ENCODE measurements around the gene EBF3. TPM values are rescaled to one million over a fixed set of nuclear protein-coding genes. Genes with fewer than 3 reads are reported as not detected.

Gene EBF3
- total and polyA plus RNA-seq, 2 donors = 5.1 to 29.4 TPM

DNA sequence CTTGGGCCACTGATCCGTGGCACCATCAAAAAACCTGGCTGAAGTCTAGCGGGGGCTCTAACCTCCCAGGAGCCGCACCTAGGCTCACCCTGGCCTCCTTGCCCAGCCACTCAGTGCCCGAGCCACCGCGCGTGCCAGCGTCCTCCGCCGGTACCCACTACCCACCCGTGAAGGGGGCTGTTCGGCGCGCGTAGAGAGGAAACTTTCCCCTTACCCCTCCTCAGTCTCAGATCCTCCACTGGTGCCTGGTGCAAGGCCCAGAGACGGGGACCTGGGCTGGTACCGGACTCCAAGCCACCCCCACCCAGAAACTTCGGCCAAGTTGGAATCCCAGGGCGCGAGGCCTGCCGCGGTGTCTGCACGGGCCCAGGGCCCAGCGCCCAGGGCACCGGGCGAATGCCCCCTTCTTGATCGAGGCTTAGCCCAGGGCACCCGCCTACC lies 3.5 kb upstream of the EBF3 start:
- DNase-seq (ENCODE audit: extremely low spot score) = no peak
- peaks cover 2% of the 10 kb centered on the region for H3K4me1 ChIP-seq (ENCODE audit: insufficient read depth)
- WGBS = 17% methylated on average over 28 of the region's 28 CpGs
- no peaks in the 10 kb centered on the region for H3K36me3 ChIP-seq (ENCODE audit: insufficient read depth)
- no peak overlapping the region for H3K4me3 ChIP-seq (ENCODE audit: low read depth, low read length)
- no peak overlapping the region for H3K27ac ChIP-seq (ENCODE audit: low read depth)

- Histone ChIP-seq H3K27ac (ENCODE audit: low read depth) (no peak overlapping the region), H3K4me3 (ENCODE audit: low read depth, low read length) (no peak overlapping the region), H3K4me1 (ENCODE audit: insufficient read depth) (peaks cover 2% of the 10 kb centered on the region), H3K36me3 (ENCODE audit: insufficient read depth) (no peaks in the 10 kb centered on the region)
- 18% methylated on average over 60 of the region's 60 CpGs for WGBS
- no peak for DNase-seq (ENCODE audit: extremely low spot score)
These were observed 3.0 kb upstream of the EBF3 start for GRCh38 chr10:129966889-129967578.

- Histone ChIP-seq H3K4me3 (ENCODE audit: low read depth, low read length) (no peak overlapping the region), H3K27ac (ENCODE audit: low read depth) (no peak overlapping the region), H3K4me1 (ENCODE audit: insufficient read depth) (peaks cover 2% of the 10 kb centered on the region), H3K36me3 (ENCODE audit: insufficient read depth) (no peaks in the 10 kb centered on the region)
- 19% methylated on average over 16 of the region's 16 CpGs for WGBS
- DNase-seq (ENCODE audit: extremely low spot score) = no peak
These were observed 2.4 kb upstream of the EBF3 start for GRCh38 chr10:129966370-129966888.

DNA sequence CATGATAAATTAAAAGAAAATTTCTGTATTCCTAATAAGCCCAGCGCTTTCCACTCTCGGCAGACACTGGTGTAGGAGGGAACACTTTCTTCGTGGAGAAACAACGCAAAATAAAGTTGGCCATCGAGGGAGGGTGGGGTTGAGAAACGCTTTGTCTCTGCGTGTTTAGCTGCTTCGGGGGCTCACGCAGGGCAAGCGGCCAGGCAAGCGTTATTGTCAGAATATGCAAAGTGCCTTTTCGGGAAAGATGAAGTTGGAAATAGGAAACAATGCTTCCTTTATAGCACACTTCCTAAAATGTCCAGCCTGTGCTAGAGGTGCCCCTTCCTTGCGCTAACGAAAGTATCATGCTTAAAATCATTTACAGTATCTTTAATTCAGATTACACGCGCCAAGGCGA lies 1.9 kb upstream of the EBF3 start:
- DNase-seq (ENCODE audit: extremely low spot score) = no peak
- Histone ChIP-seq H3K27ac (ENCODE audit: low read depth) (no peak overlapping the region), H3K4me1 (ENCODE audit: insufficient read depth) (peaks cover 2% of the 10 kb centered on the region), H3K4me3 (ENCODE audit: low read depth, low read length) (no peak overlapping the region), H3K36me3 (ENCODE audit: insufficient read depth) (no peaks in the 10 kb centered on the region)
- 17% methylated on average over 17 of the region's 17 CpGs for WGBS

GRCh38 chr10:129965425-129965808 lies 1.3 kb upstream of the EBF3 start:
- Histone ChIP-seq H3K36me3 (ENCODE audit: insufficient read depth) (no peaks in the 10 kb centered on the region), H3K4me3 (ENCODE audit: low read depth, low read length) (peak overlapping the region; percentile 20), H3K27ac (ENCODE audit: low read depth) (no peak overlapping the region), H3K4me1 (ENCODE audit: insufficient read depth) (peaks cover 2% of the 10 kb centered on the region)
- DNase-seq (ENCODE audit: extremely low spot score) = no peak
- 10% methylated on average over 15 of the region's 15 CpGs for WGBS

GRCh38 chr10:129964611-129965424 lies 744 bp upstream of the EBF3 start:
- H3K4me1 ChIP-seq (ENCODE audit: insufficient read depth) = peaks cover 2% of the 10 kb centered on the region
- DNase-seq (ENCODE audit: extremely low spot score) = no peak
- no peak overlapping the region for H3K27ac ChIP-seq (ENCODE audit: low read depth)
- peak overlapping the region; percentile 52 for H3K4me3 ChIP-seq (ENCODE audit: low read depth, low read length)
- H3K36me3 ChIP-seq (ENCODE audit: insufficient read depth) = no peaks in the 10 kb centered on the region
- WGBS = 5% methylated on average over 82 of the region's 82 CpGs

DNA sequence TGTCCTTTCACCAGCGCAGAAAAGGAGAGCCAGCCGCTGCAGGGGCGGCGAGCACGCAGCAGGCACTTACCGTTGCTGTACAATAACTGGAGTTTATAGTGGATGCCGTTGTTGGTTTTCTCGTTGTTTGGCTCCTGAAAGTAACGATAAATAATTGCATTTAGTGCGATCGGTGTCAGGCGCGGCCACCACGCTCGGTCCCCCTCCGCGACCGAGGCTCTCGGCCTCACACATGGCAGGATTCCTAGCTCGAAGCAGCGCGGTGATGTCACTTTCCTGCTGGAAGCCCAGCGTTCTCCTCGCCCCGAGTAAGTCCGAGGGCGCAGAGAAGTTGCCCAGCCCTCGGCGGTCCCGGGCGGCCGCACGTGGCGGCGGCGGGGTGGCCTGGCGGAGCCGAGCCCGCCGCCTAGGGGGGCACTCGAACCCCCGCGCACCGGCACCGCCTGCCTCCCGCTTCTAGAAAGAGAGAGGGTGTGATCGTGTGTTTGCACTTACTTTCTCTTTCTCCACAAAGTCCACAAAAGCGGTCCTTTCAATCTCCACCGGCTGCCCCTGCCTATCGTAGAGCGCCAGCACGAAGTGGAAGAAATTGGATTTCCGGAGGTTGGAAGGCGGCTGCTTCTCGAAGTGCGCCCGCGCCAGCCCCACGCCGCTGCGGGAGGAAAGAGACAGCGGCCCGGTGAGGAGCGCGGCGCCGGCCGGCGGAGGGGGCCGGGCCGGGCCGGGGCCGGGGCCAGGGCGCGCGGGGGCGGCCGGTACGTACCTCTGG lies 1.0 kb downstream of the EBF3 start:
- no peak overlapping the region for H3K27ac ChIP-seq (ENCODE audit: low read depth)
- WGBS = 3% methylated on average over 79 of the region's 79 CpGs
- H3K4me1 ChIP-seq (ENCODE audit: insufficient read depth) = peaks cover 2% of the 10 kb centered on the region
- peak overlapping the region; percentile 52 for H3K4me3 ChIP-seq (ENCODE audit: low read depth, low read length)
- H3K36me3 ChIP-seq (ENCODE audit: insufficient read depth) = no peaks in the 10 kb centered on the region
- DNase-seq (ENCODE audit: extremely low spot score) = no peak

GRCh38 chr10:129962031-129962871 lies 1.8 kb downstream of the EBF3 start:
- 17% methylated on average over 18 of the region's 18 CpGs for WGBS
- H3K27ac ChIP-seq (ENCODE audit: low read depth) = no peak overlapping the region
- DNase-seq (ENCODE audit: extremely low spot score) = no peak
- peak overlapping the region; percentile 52 for H3K4me3 ChIP-seq (ENCODE audit: low read depth, low read length)
- peaks cover 2% of the 10 kb centered on the region for H3K4me1 ChIP-seq (ENCODE audit: insufficient read depth)
- H3K36me3 ChIP-seq (ENCODE audit: insufficient read depth) = no peaks in the 10 kb centered on the region

GRCh38 chr10:129961157-129961701 lies 2.8 kb downstream of the EBF3 start:
- no peak for DNase-seq (ENCODE audit: extremely low spot score)
- WGBS = 18% methylated on average over 7 of the region's 7 CpGs
- no peak overlapping the region for H3K4me3 ChIP-seq (ENCODE audit: low read depth, low read length)
- H3K27ac ChIP-seq (ENCODE audit: low read depth) = no peak overlapping the region
- H3K4me1 ChIP-seq (ENCODE audit: insufficient read depth) = peaks cover 2% of the 10 kb centered on the region
- no peaks in the 10 kb centered on the region for H3K36me3 ChIP-seq (ENCODE audit: insufficient read depth)

GRCh38 chr10:129960481-129961156 lies 3.5 kb downstream of the EBF3 start:
- Histone ChIP-seq H3K4me1 (ENCODE audit: insufficient read depth) (peaks cover 2% of the 10 kb centered on the region), H3K4me3 (ENCODE audit: low read depth, low read length) (peak overlapping the region; percentile 0), H3K27ac (ENCODE audit: low read depth) (no peak overlapping the region), H3K36me3 (ENCODE audit: insufficient read depth) (no peaks in the 10 kb centered on the region)
- no peak for DNase-seq (ENCODE audit: extremely low spot score)
- 16% methylated on average over 14 of the region's 14 CpGs for WGBS

DNA sequence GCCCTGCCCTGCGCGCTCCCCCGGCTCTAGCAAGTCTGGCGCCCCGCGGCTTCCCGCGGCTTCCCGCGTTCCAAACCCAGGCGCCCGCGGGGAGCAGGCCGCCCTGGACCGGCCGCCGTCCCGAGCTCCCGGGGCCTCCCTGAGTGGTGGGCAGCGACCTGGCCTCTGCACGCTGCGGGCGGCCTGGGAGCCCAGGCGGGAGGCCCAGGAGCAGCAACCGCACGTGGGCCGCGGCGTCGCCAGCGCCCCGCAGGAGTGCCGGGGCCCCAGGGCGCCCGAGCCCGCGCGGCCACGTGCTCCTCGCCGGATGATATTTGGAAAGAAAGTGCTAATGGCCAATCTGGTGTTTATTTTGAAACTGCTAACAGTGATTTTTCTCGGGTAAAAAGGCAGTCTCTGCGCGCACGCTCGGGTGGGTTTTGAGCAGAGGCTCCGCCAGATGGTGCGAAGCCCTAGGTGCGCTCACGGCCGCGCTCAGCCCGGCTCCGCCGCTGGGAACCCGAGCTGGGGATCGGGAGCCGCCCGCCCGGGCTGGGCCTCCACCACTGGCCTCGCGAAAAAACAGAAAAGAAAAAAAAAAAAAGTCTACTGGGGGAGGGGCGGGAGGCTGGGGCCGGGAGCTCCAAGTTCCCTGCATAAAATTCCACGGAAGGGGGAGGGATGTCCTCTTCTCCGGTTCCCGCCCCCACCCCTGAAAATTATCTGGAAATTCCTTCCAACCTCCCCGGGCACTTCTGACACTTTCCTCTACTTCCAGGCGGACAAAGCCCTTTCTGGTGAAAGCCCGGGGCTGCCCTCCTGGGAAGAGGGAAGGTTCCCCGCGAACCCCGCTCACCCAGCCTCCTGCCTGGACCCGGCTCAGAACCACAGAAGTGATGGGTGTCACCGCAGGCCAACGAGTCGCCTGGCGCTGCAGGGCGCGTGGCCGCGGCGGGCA lies 4.3 kb downstream of the EBF3 start:
- H3K4me1 ChIP-seq (ENCODE audit: insufficient read depth) = peaks cover 2% of the 10 kb centered on the region
- WGBS = 9% methylated on average over 83 of the region's 83 CpGs
- no peak for DNase-seq (ENCODE audit: extremely low spot score)
- H3K4me3 ChIP-seq (ENCODE audit: low read depth, low read length) = peak overlapping the region; percentile 5
- no peaks in the 10 kb centered on the region for H3K36me3 ChIP-seq (ENCODE audit: insufficient read depth)
- no peak overlapping the region for H3K27ac ChIP-seq (ENCODE audit: low read depth)
